Measurements from ENCODE around the gene TPP2.

TPP2 gene

GRCh38 chr13:102650444-102650843 is 53.7 kb downstream of the TPP2 start:
- H3K4me3 ChIP-seq (ENCODE audit: low read depth, low read length), result no peak overlapping the region
- DNase-seq (ENCODE audit: low read depth), result no peak
- no peak for TF ChIP-seq CTCF (IDR thresholded peaks at IDR 0.05; ENCODE audit: insufficient read depth, low read depth, low read length, missing control alignments)

- TF ChIP-seq CTCF (IDR thresholded peaks at IDR 0.05; ENCODE audit: insufficient read depth, low read depth, low read length, missing control alignments), result no peak
- H3K4me3 ChIP-seq (ENCODE audit: low read depth, low read length), result no peak overlapping the region
- DNase-seq (ENCODE audit: low read depth), result no peak
Observed at GRCh38 chr13:102651392-102651791, 54.6 kb downstream of the TPP2 start.

- H3K4me3 ChIP-seq (ENCODE audit: low read depth, low read length), result no peak overlapping the region
- no peak for TF ChIP-seq CTCF (IDR thresholded peaks at IDR 0.05; ENCODE audit: insufficient read depth, low read depth, low read length, missing control alignments)
- no peak for DNase-seq (ENCODE audit: low read depth)
Observed at GRCh38 chr13:102651892-102652291, 55.1 kb downstream of the TPP2 start.

GRCh38 chr13:102654756-102655155 is 58.0 kb downstream of the TPP2 start:
- H3K4me3 ChIP-seq (ENCODE audit: low read depth, low read length), result no peak overlapping the region
- no peak for DNase-seq (ENCODE audit: low read depth)
- TF ChIP-seq CTCF (IDR thresholded peaks at IDR 0.05; ENCODE audit: insufficient read depth, low read depth, low read length, missing control alignments), result no peak

GRCh38 chr13:102657630-102658029 is 60.8 kb downstream of the TPP2 start:
- TF ChIP-seq CTCF (IDR thresholded peaks at IDR 0.05; ENCODE audit: insufficient read depth, low read depth, low read length, missing control alignments), result no peak
- H3K4me3 ChIP-seq (ENCODE audit: low read depth, low read length), result no peak overlapping the region

GRCh38 chr13:102658660-102659059 is 61.9 kb downstream of the TPP2 start:
- no peak for TF ChIP-seq CTCF (IDR thresholded peaks at IDR 0.05; ENCODE audit: insufficient read depth, low read depth, low read length, missing control alignments)
- DNase-seq (ENCODE audit: low read depth), result no peak
- H3K4me3 ChIP-seq (ENCODE audit: low read depth, low read length), result no peak overlapping the region

More at GRCh38 chr13:102657630-102658029, 60.8 kb downstream of the TPP2 start:
- no peak for DNase-seq (ENCODE audit: low read depth)

- H3K4me3 ChIP-seq (ENCODE audit: low read depth, low read length), result no peak overlapping the region
- no peak for TF ChIP-seq CTCF (IDR thresholded peaks at IDR 0.05; ENCODE audit: insufficient read depth, low read depth, low read length, missing control alignments)
- DNase-seq (ENCODE audit: low read depth), result no peak
Observed at GRCh38 chr13:102659168-102659713, 62.5 kb downstream of the TPP2 start.
